ENCODE measurements around the gene ETS1. TPM values are rescaled to one million over a fixed set of nuclear protein-coding genes. Genes with fewer than 3 reads are reported as not detected.

ETS1 gene
- total RNA-seq, 4 donors from 2014 or later, result 16.8 to 24.9 (median 21.8) TPM

- Histone ChIP-seq H3K36me3 (no peaks in the 10 kb centered on the region), H3K9me3 (no peaks in the 10 kb centered on the region), H3K4me3 (no peak overlapping the region), H3K27ac (peak overlapping the region in 3 of 4 donors; percentile 4 to 43 (median 6)), H3K27me3 (no peaks in the 10 kb centered on the region), H3K4me1 (no peaks in the 10 kb centered on the region)
- in situ Hi-C loops (cut with MboI; ENCODE audit: low sequenced_read_pairs in 4 of 4) (no loop called here), intact Hi-C loops (cut with DNase I; ENCODE audit: low total_unique reads) (no loop called here)
- no peak for ATAC-seq
- no peak for DNase-seq
- TF ChIP-seq POLR2A (IDR thresholded peaks at IDR 0.05), result no peak
Observed at GRCh38 chr11:128604723-128605122, 17.4 kb upstream of the ETS1 start.

- no peaks in the 10 kb centered on the region for H3K36me3 ChIP-seq
- DNase-seq (no peak), ATAC-seq (no peak)
- H3K4me3 ChIP-seq, result no peak overlapping the region
- peak overlapping the region in 2 of 4 donors; percentile 6 to 43 for H3K27ac ChIP-seq
- no peaks in the 10 kb centered on the region for H3K4me1 ChIP-seq
- intact Hi-C loops (cut with DNase I; ENCODE audit: low total_unique reads) (no loop called here), in situ Hi-C loops (cut with MboI; ENCODE audit: low sequenced_read_pairs in 4 of 4) (no loop called here)
- TF ChIP-seq POLR2A (IDR thresholded peaks at IDR 0.05), result no peak
- no peak for TF ChIP-seq CTCF (IDR thresholded peaks at IDR 0.05 in 4 of 5, conservative IDR thresholded peaks at IDR 0.05 in 1 of 5)
- no peaks in the 10 kb centered on the region for H3K27me3 ChIP-seq
- no peaks in the 10 kb centered on the region for H3K9me3 ChIP-seq
Observed at GRCh38 chr11:128603752-128604414, 16.5 kb upstream of the ETS1 start.

- H3K27me3 ChIP-seq, result no peaks in the 10 kb centered on the region
- H3K4me3 ChIP-seq, result no peak overlapping the region
- in situ Hi-C loops (cut with MboI; ENCODE audit: low sequenced_read_pairs in 4 of 4), result no loop called here
- no peaks in the 10 kb centered on the region for H3K4me1 ChIP-seq
- H3K36me3 ChIP-seq, result no peaks in the 10 kb centered on the region
- intact Hi-C loops (cut with DNase I; ENCODE audit: low total_unique reads), result no loop called here
- no peaks in the 10 kb centered on the region for H3K9me3 ChIP-seq
- DNase-seq (no peak), ATAC-seq (no peak)
- no peak overlapping the region for H3K27ac ChIP-seq
- TF ChIP-seq POLR2A (IDR thresholded peaks at IDR 0.05) (no peak), CTCF (IDR thresholded peaks at IDR 0.05 in 4 of 5, conservative IDR thresholded peaks at IDR 0.05 in 1 of 5) (no peak)
Observed at GRCh38 chr11:128603003-128603696, 15.8 kb upstream of the ETS1 start.

GRCh38 chr11:128599729-128600128 lies 12.4 kb upstream of the ETS1 start:
- in situ Hi-C loops (cut with MboI; ENCODE audit: low sequenced_read_pairs in 4 of 4) (no loop called here), intact Hi-C loops (cut with DNase I; ENCODE audit: low total_unique reads) (no loop called here)
- no peak for DNase-seq
- no peak overlapping the region for H3K4me3 ChIP-seq
- no peak for ATAC-seq
- no peaks in the 10 kb centered on the region for H3K27me3 ChIP-seq
- H3K27ac ChIP-seq, result no peak overlapping the region
- H3K4me1 ChIP-seq, result no peaks in the 10 kb centered on the region
- no peaks in the 10 kb centered on the region for H3K36me3 ChIP-seq
- H3K9me3 ChIP-seq, result no peaks in the 10 kb centered on the region
- TF ChIP-seq CTCF (IDR thresholded peaks at IDR 0.05 in 4 of 5, conservative IDR thresholded peaks at IDR 0.05 in 1 of 5), result no peak
- no peak for TF ChIP-seq POLR2A (IDR thresholded peaks at IDR 0.05)

GRCh38 chr11:128598506-128599150 lies 11.3 kb upstream of the ETS1 start:
- H3K4me3 ChIP-seq, result no peak overlapping the region
- no peaks in the 10 kb centered on the region for H3K27me3 ChIP-seq
- no peaks in the 10 kb centered on the region for H3K9me3 ChIP-seq
- H3K4me1 ChIP-seq, result no peaks in the 10 kb centered on the region
- in situ Hi-C loops (cut with MboI; ENCODE audit: low sequenced_read_pairs in 4 of 4) (no loop called here), intact Hi-C loops (cut with DNase I; ENCODE audit: low total_unique reads) (no loop called here)
- ATAC-seq (no peak), DNase-seq (no peak)
- TF ChIP-seq POLR2A (IDR thresholded peaks at IDR 0.05) (no peak), CTCF (IDR thresholded peaks at IDR 0.05 in 4 of 5, conservative IDR thresholded peaks at IDR 0.05 in 1 of 5) (no peak)
- no peak overlapping the region for H3K27ac ChIP-seq
- H3K36me3 ChIP-seq, result no peaks in the 10 kb centered on the region

Data from gastrocnemius medialis (tissue), 4 donors.